ENCODE results near the gene ATP4B.

Gene ATP4B

DNA sequence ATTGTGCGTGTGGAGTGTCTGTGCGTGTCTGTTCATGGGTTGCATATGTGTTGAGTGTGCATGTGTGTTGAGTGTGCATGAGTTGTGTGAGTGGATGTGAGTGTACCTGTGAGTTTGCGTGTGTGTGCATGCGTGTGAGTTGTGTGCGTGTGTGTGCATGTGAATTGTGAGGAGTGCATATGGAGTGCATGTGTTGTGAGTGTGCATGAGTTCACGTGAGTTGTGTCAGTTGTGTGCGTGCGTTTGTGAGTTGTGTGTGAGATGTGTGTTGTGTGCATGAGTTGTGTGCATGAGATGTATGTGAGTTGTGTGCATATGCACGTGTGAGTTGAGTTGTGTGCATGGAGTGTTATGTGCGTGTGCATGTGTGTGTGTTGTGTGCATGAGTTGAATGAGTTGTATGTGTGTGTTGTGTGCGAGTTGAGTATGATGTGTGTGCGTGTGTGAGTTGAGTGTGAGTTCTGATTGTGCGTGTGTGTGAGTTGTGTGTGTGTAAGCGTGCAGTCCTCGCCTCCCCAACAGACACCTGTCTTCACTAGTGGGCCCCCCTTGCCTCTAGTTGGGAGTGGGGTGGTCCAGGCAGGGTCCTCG is 44.1 kb downstream of the ATP4B start:
- H3K23ac ChIP-seq (ENCODE audit: low read depth, low read length, poor library complexity): peak overlapping the region; percentile 16
- WGBS, 2 donors (ENCODE audit: extremely low coverage in 2 of 2, insufficient read length in 2 of 2, insufficient replicate concordance in 1 of 2): 100% methylated on average over 2 to 7 of the region's 16 CpGs
- H4K8ac ChIP-seq (ENCODE audit: low read depth, low read length): peak overlapping the region; percentile 66
- H2BK5ac ChIP-seq (ENCODE audit: low read length): peak overlapping the region; percentile 32
- no peak overlapping the region for H2BK12ac ChIP-seq (ENCODE audit: low read length)
- H3K4me3 ChIP-seq (ENCODE audit: low read length in 2 of 2): peak overlapping the region in 1 of 2 donors; percentile 38
- H4K91ac ChIP-seq (ENCODE audit: low read depth, low read length, poor library complexity): peak overlapping the region; percentile 82
- H3K9me3 ChIP-seq (replicated peaks in 1 of 2; ENCODE audit: control insufficient read depth in 2 of 2, insufficient read depth in 1 of 2, low read depth in 1 of 2, low read length in 2 of 2): peaks cover 0 to 6% of the 10 kb centered on the region in 2 donors
- H3K18ac ChIP-seq (ENCODE audit: low read length): peak overlapping the region; percentile 11
- no peak for DNase-seq (ENCODE audit: low spot score)
- no peak overlapping the region for H3K4me2 ChIP-seq (ENCODE audit: insufficient read depth, low read length, poor library complexity, severe bottlenecking)
- peaks cover 0 to 1% (median 0%) of the 10 kb centered on the region in 3 experiments for H3K27me3 ChIP-seq (ENCODE audit: control insufficient read depth in 3 of 3, insufficient read depth in 3 of 3, low read depth in 1 of 3, low read length in 3 of 3)
- no peak overlapping the region for H2BK120ac ChIP-seq (ENCODE audit: low read depth, low read length)
- peaks cover 38% of the 10 kb centered on the region for H3K79me1 ChIP-seq (ENCODE audit: low read depth, low read length)
- no peak overlapping the region for H3K9ac ChIP-seq (ENCODE audit: low read depth, low read length, poor library complexity)
- no peak overlapping the region for H2AFZ ChIP-seq (ENCODE audit: low read length)
- peak overlapping the region; percentile 59 for H3K14ac ChIP-seq (ENCODE audit: low read length)
- H3K36me3 ChIP-seq (replicated peaks in 1 of 2; ENCODE audit: control insufficient read depth in 2 of 2, insufficient read depth in 2 of 2, low read length in 2 of 2): peaks cover 32 to 86% of the 10 kb centered on the region in 2 donors
- no peak overlapping the region for H2AK5ac ChIP-seq (ENCODE audit: low read depth, low read length)
- H3K4ac ChIP-seq (ENCODE audit: low read length): peak overlapping the region; percentile 13
- no peak overlapping the region for H2BK15ac ChIP-seq (ENCODE audit: low read length)
- peaks cover 10 to 19% of the 10 kb centered on the region in 2 donors for H3K4me1 ChIP-seq (ENCODE audit: control insufficient read depth in 2 of 2, insufficient read depth in 1 of 2, low read depth in 1 of 2, low read length in 2 of 2)
- H3K27ac ChIP-seq (replicated peaks; ENCODE audit: low read length): no peak overlapping the region

DNA sequence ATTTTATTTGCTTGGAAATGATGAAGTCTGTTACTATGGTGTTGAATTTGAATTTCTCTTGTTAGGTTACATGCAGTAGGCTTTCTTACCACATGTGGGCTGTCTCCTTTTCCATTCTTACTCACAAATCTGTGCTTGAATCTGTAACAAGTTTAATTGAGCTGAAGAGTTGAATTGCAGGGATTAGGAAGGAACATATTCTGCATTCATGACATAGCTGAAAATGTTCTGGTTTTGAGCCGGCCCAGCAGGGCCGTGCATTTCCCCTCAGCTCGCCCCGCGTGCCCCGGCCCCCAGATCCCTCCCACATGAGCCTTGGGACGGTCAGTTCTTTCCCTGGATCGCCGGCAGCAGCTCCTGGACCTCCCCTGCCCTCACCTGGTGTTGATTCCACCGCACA is 45.4 kb downstream of the ATP4B start:
- H3K4ac ChIP-seq (ENCODE audit: low read length): no peak overlapping the region
- no peak overlapping the region for H3K4me3 ChIP-seq (ENCODE audit: low read length in 2 of 2)
- H3K27ac ChIP-seq (replicated peaks; ENCODE audit: low read length): no peak overlapping the region
- no peak overlapping the region for H2AK5ac ChIP-seq (ENCODE audit: low read depth, low read length)
- DNase-seq (ENCODE audit: low spot score): no peak
- WGBS, 2 donors (ENCODE audit: extremely low coverage in 2 of 2, insufficient read length in 2 of 2, insufficient replicate concordance in 1 of 2): no CpG with 5 or more reads among the region's 10 CpGs
- H2AFZ ChIP-seq (ENCODE audit: low read length): no peak overlapping the region
- peaks cover 36% of the 10 kb centered on the region for H3K79me1 ChIP-seq (ENCODE audit: low read depth, low read length)
- no peak overlapping the region for H3K23ac ChIP-seq (ENCODE audit: low read depth, low read length, poor library complexity)
- H3K9me3 ChIP-seq (replicated peaks in 1 of 2; ENCODE audit: control insufficient read depth in 2 of 2, insufficient read depth in 1 of 2, low read depth in 1 of 2, low read length in 2 of 2): peaks cover 0 to 6% of the 10 kb centered on the region in 2 donors
- no peak overlapping the region for H2BK5ac ChIP-seq (ENCODE audit: low read length)
- H3K9ac ChIP-seq (ENCODE audit: low read depth, low read length, poor library complexity): no peak overlapping the region
- no peak overlapping the region for H4K91ac ChIP-seq (ENCODE audit: low read depth, low read length, poor library complexity)
- no peak overlapping the region for H2BK12ac ChIP-seq (ENCODE audit: low read length)
- no peak overlapping the region for H4K8ac ChIP-seq (ENCODE audit: low read depth, low read length)
- H3K27me3 ChIP-seq (ENCODE audit: control insufficient read depth in 3 of 3, insufficient read depth in 3 of 3, low read depth in 1 of 3, low read length in 3 of 3): peaks cover 0 to 1% (median 0%) of the 10 kb centered on the region in 3 experiments
- H2BK120ac ChIP-seq (ENCODE audit: low read depth, low read length): no peak overlapping the region
- no peak overlapping the region for H3K14ac ChIP-seq (ENCODE audit: low read length)
- peaks cover 10 to 21% of the 10 kb centered on the region in 2 donors for H3K4me1 ChIP-seq (ENCODE audit: control insufficient read depth in 2 of 2, insufficient read depth in 1 of 2, low read depth in 1 of 2, low read length in 2 of 2)
- H2BK15ac ChIP-seq (ENCODE audit: low read length): no peak overlapping the region
- H3K4me2 ChIP-seq (ENCODE audit: insufficient read depth, low read length, poor library complexity, severe bottlenecking): no peak overlapping the region
- no peak overlapping the region for H3K18ac ChIP-seq (ENCODE audit: low read length)
- H3K36me3 ChIP-seq (replicated peaks in 1 of 2; ENCODE audit: control insufficient read depth in 2 of 2, insufficient read depth in 2 of 2, low read length in 2 of 2): peaks cover 39 to 87% of the 10 kb centered on the region in 2 donors

DNA sequence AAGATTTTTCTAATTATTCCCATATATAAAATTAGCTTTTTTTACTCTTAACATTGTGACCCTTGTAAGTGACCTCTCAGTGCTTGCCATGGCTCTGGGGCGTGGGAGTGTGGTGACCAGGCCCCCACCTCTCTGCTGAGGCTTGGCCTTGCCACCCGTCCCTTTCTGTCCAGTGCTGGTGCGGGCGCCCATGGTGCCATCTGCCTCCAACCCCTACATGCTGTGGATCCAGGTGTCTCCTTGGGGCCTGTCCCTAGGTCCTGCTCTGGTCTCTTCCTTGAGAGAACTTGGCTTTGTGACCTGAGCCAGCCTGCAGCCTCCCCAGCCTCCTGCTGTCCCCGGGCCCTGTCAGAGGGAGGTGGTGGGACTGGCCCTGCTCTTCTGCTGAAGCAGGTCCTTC is 46.0 kb downstream of the ATP4B start:
- Histone ChIP-seq H3K27me3 (ENCODE audit: control insufficient read depth in 3 of 3, insufficient read depth in 3 of 3, low read depth in 1 of 3, low read length in 3 of 3) (peaks cover 0 to 1% (median 0%) of the 10 kb centered on the region in 3 experiments), H3K79me1 (ENCODE audit: low read depth, low read length) (peaks cover 39% of the 10 kb centered on the region), H3K27ac (replicated peaks; ENCODE audit: low read length) (no peak overlapping the region), H3K4me1 (ENCODE audit: control insufficient read depth in 2 of 2, insufficient read depth in 1 of 2, low read depth in 1 of 2, low read length in 2 of 2) (peaks cover 9 to 17% of the 10 kb centered on the region in 2 donors), H4K91ac (ENCODE audit: low read depth, low read length, poor library complexity) (no peak overlapping the region), H3K9ac (ENCODE audit: low read depth, low read length, poor library complexity) (peak overlapping the region; percentile 30), H3K36me3 (replicated peaks in 1 of 2; ENCODE audit: control insufficient read depth in 2 of 2, insufficient read depth in 2 of 2, low read length in 2 of 2) (peaks cover 39 to 87% of the 10 kb centered on the region in 2 donors), H3K23ac (ENCODE audit: low read depth, low read length, poor library complexity) (no peak overlapping the region), H2BK15ac (ENCODE audit: low read length) (no peak overlapping the region), H3K18ac (ENCODE audit: low read length) (no peak overlapping the region), H3K14ac (ENCODE audit: low read length) (no peak overlapping the region), H4K8ac (ENCODE audit: low read depth, low read length) (no peak overlapping the region), H2BK12ac (ENCODE audit: low read length) (no peak overlapping the region), H3K4me2 (ENCODE audit: insufficient read depth, low read length, poor library complexity, severe bottlenecking) (no peak overlapping the region), H2AK5ac (ENCODE audit: low read depth, low read length) (no peak overlapping the region), H2BK5ac (ENCODE audit: low read length) (no peak overlapping the region), H2BK120ac (ENCODE audit: low read depth, low read length) (no peak overlapping the region), H3K4me3 (ENCODE audit: low read length in 2 of 2) (no peak overlapping the region), H3K4ac (ENCODE audit: low read length) (no peak overlapping the region), H2AFZ (ENCODE audit: low read length) (no peak overlapping the region), H3K9me3 (replicated peaks in 1 of 2; ENCODE audit: control insufficient read depth in 2 of 2, insufficient read depth in 1 of 2, low read depth in 1 of 2, low read length in 2 of 2) (peaks cover 0 to 6% of the 10 kb centered on the region in 2 donors)
- no CpG with 5 or more reads among the region's 5 CpGs for WGBS, 2 donors (ENCODE audit: extremely low coverage in 2 of 2, insufficient read length in 2 of 2, insufficient replicate concordance in 1 of 2)
- no peak for DNase-seq (ENCODE audit: low spot score)

DNA sequence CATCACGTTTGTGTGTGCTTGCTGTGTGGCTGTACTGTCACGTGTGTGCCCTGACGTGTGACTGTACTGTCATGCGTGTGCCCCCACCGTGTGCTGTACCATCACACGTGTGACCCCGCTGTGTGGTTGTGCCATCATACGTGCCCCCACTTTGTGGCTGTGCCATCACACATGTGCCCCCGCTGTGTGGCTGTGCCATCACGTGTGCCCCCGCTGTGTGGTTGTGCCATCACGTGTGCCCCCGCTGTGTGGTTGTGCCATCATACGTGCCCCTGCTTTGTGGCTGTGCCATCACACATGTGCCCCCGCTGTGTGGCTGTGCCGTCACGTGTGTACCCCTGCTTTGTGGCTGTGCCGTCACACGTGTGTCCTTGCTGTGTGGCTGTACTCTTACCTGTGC is 47.7 kb downstream of the ATP4B start:
- no peak for DNase-seq (ENCODE audit: low spot score)
- Histone ChIP-seq H3K4me2 (ENCODE audit: insufficient read depth, low read length, poor library complexity, severe bottlenecking) (no peak overlapping the region), H3K36me3 (replicated peaks in 1 of 2; ENCODE audit: control insufficient read depth in 2 of 2, insufficient read depth in 2 of 2, low read length in 2 of 2) (peaks cover 46 to 98% of the 10 kb centered on the region in 2 donors), H3K4ac (ENCODE audit: low read length) (no peak overlapping the region), H2AK5ac (ENCODE audit: low read depth, low read length) (no peak overlapping the region), H3K4me3 (ENCODE audit: low read length in 2 of 2) (peak overlapping the region in 1 of 2 donors; percentile 67), H3K27ac (replicated peaks; ENCODE audit: low read length) (no peak overlapping the region), H2BK5ac (ENCODE audit: low read length) (no peak overlapping the region), H2AFZ (ENCODE audit: low read length) (no peak overlapping the region), H3K14ac (ENCODE audit: low read length) (no peak overlapping the region), H3K18ac (ENCODE audit: low read length) (peak overlapping the region; percentile 49), H3K79me1 (ENCODE audit: low read depth, low read length) (peaks cover 47% of the 10 kb centered on the region), H2BK15ac (ENCODE audit: low read length) (no peak overlapping the region), H3K4me1 (ENCODE audit: control insufficient read depth in 2 of 2, insufficient read depth in 1 of 2, low read depth in 1 of 2, low read length in 2 of 2) (peaks cover 0 to 8% of the 10 kb centered on the region in 2 donors), H3K9ac (ENCODE audit: low read depth, low read length, poor library complexity) (peak overlapping the region; percentile 14), H2BK120ac (ENCODE audit: low read depth, low read length) (no peak overlapping the region), H3K23ac (ENCODE audit: low read depth, low read length, poor library complexity) (peak overlapping the region; percentile 12), H2BK12ac (ENCODE audit: low read length) (peak overlapping the region; percentile 82), H4K91ac (ENCODE audit: low read depth, low read length, poor library complexity) (peak overlapping the region; percentile 69), H4K8ac (ENCODE audit: low read depth, low read length) (peak overlapping the region; percentile 52), H3K27me3 (ENCODE audit: control insufficient read depth in 3 of 3, insufficient read depth in 3 of 3, low read depth in 1 of 3, low read length in 3 of 3) (peaks cover 0 to 1% (median 0%) of the 10 kb centered on the region in 3 experiments), H3K9me3 (replicated peaks in 1 of 2; ENCODE audit: control insufficient read depth in 2 of 2, insufficient read depth in 1 of 2, low read depth in 1 of 2, low read length in 2 of 2) (peaks cover 4 to 9% of the 10 kb centered on the region in 2 donors)
- no CpG with 5 or more reads among the region's 19 CpGs for WGBS, 2 donors (ENCODE audit: extremely low coverage in 2 of 2, insufficient read length in 2 of 2, insufficient replicate concordance in 1 of 2)
